ENCODE measurements around the gene NMT1.

The NMT1 gene

GRCh38 chr17:45060797-45061605, at the start of gene NMT1:
Gene NMT1, plus strand, starts transcription at chr17:45061317. Its CDS starts 13 bp downstream, at chr17:45061330.
- DNase-seq (ENCODE audit: low read depth) = peak; percentile 92

- no peak for DNase-seq (ENCODE audit: low read depth)
Observed at GRCh38 chr17:45011767-45012166, 49.4 kb upstream of the NMT1 start.

GRCh38 chr17:45013021-45013997, 47.8 kb upstream of the NMT1 start:
- no peak for DNase-seq (ENCODE audit: low read depth)

- no peak for DNase-seq (ENCODE audit: low read depth)
Observed at GRCh38 chr17:45016237-45016636, 44.9 kb upstream of the NMT1 start.

- no peak for DNase-seq (ENCODE audit: low read depth)
Observed at GRCh38 chr17:45016823-45017222, 44.3 kb upstream of the NMT1 start.

- no peak for DNase-seq (ENCODE audit: low read depth)
Observed at GRCh38 chr17:45018514-45018847, 42.6 kb upstream of the NMT1 start.

GRCh38 chr17:45018848-45019711, 42.0 kb upstream of the NMT1 start:
- DNase-seq (ENCODE audit: low read depth) = peak; percentile 13

- DNase-seq (ENCODE audit: low read depth) = no peak
Observed at GRCh38 chr17:45020354-45021138, 40.6 kb upstream of the NMT1 start.

- DNase-seq (ENCODE audit: low read depth) = peak; percentile 52
Observed at GRCh38 chr17:45021607-45022287, 39.4 kb upstream of the NMT1 start.

- DNase-seq (ENCODE audit: low read depth) = no peak
Observed at GRCh38 chr17:45022288-45022648, 38.8 kb upstream of the NMT1 start.

GRCh38 chr17:45022655-45023339, 38.3 kb upstream of the NMT1 start:
- DNase-seq (ENCODE audit: low read depth) = no peak

GRCh38 chr17:45029096-45029495, 32.0 kb upstream of the NMT1 start:
- no peak for DNase-seq (ENCODE audit: low read depth)

GRCh38 chr17:45029758-45030423, 31.2 kb upstream of the NMT1 start:
- DNase-seq (ENCODE audit: low read depth) = no peak

GRCh38 chr17:45030733-45031132, 30.4 kb upstream of the NMT1 start:
- DNase-seq (ENCODE audit: low read depth) = no peak

GRCh38 chr17:45031231-45032173, 29.6 kb upstream of the NMT1 start:
- no peak for DNase-seq (ENCODE audit: low read depth)

- no peak for DNase-seq (ENCODE audit: low read depth)
Observed at GRCh38 chr17:45032174-45032541, 29.0 kb upstream of the NMT1 start.

GRCh38 chr17:45034599-45034998, 26.5 kb upstream of the NMT1 start:
- DNase-seq (ENCODE audit: low read depth) = no peak

GRCh38 chr17:45035848-45036247, 25.3 kb upstream of the NMT1 start:
- no peak for DNase-seq (ENCODE audit: low read depth)

Data from activated gamma-delta T cell treated with anti-CD3 and anti-CD28 coated beads, Interleukin-2, amount 50 U/mL, for 16 hours (primary cell).